HepG2 (cell line): ENCODE measurements around the gene NFX1. TPM values are rescaled to one million over a fixed set of nuclear protein-coding genes. Genes with fewer than 3 reads are reported as not detected.

Source experiments
- ATAC-seq: fragments of 200-7000 bp; cut with Tn5 transposase; 3 replicates; pipeline ENCODE4 v1.9.1; 2020; ENCODE audit warnings: mild to moderate bottlenecking, moderate library complexity
- BruUV-seq: library from RNA; stranded (reverse); fragments of 400-500 nt; replicated peaks from 2 replicates; lab custom pipeline; 2021; lab: Mats Ljungman, UMichigan
- CTCF ChIA-PET: fragments of 300-600 bp; formaldehyde crosslinking; extraction: SDS; loops from one replicate; lab custom pipeline; 2021; ENCODE audit warnings: low total read pairs, inconsistent platforms, low intra/inter-chr PET ratio; lab: Yijun Ruan, JAX
- POLR2A ChIA-PET: fragments of 350-600 bp; sonication (Branson Sonifier 250); formaldehyde crosslinking; loops from one replicate; lab custom pipeline; 2020; ENCODE audit warnings: antibody characterized with exemption, inconsistent platforms; lab: Yijun Ruan, JAX
- DNase-seq: peaks from one replicate; pipeline ENCODE4 v3.0.0-alpha.2; 2015; ENCODE audit warnings: low spot score
- FAIRE-seq: peaks from 3 replicates; lab custom pipeline; 2011; peaks lifted over from hg19 to GRCh38; lab: Jason Lieb, UNC
- H2AFZ ChIP-seq: one replicate; pipeline ENCODE4 v1.6.1; 2011; ENCODE audit warnings: low read length, inconsistent platforms
- H3K27ac ChIP-seq: fragments of 300-600 bp; 3 replicates; pipeline ENCODE4 v1.8.0; 2011; ENCODE audit warnings: mixed run types, mild to moderate bottlenecking, mixed read lengths, low read length, inconsistent platforms; ENCODE audit not compliant: insufficient read depth; ENCODE audit errors: extremely low read length
- H3K27me3 ChIP-seq, 2 experiments: fragments of 200-600 bp in 1 of 2; 2 replicates in 1 of 2; 3 replicates in 1 of 2; pipeline versions ENCODE4 v1.6.0 to v1.8.0; 2011; ENCODE audit warnings: low read length in 2 of 2, mild to moderate bottlenecking in 2 of 2, moderate library complexity in 2 of 2, inconsistent platforms in 1 of 2; ENCODE audit not compliant: insufficient read depth in 2 of 2, control insufficient read depth in 1 of 2
- H3K36me3 ChIP-seq, 2 experiments: fragments of 200-600 bp in 1 of 2; replicated peaks in 1 of 2; 2 replicates in 1 of 2; 3 replicates in 1 of 2; pipeline versions ENCODE4 v1.5.1 to v1.8.0; 2011; ENCODE audit warnings: low read length in 2 of 2, inconsistent platforms in 1 of 2; ENCODE audit not compliant: insufficient read depth in 2 of 2, control insufficient read depth in 1 of 2
- H3K4me1 ChIP-seq: 2 replicates; pipeline ENCODE4 v1.5.1; 2012; ENCODE audit warnings: low read length, inconsistent platforms; ENCODE audit not compliant: insufficient read depth
- H3K4me2 ChIP-seq: 2 replicates; pipeline ENCODE4 v1.6.0; 2011; ENCODE audit warnings: low read depth, low read length, inconsistent platforms
- H3K4me3 ChIP-seq, 3 experiments: fragments of 200-600 bp in 1 of 3; sonication (generic), shearing (Covaris generic) in 1 of 3; replicated peaks in 1 of 3; 2 replicates each; pipeline ENCODE4 v1.5.1; 2011 to 2016; ENCODE audit warnings: low read length in 3 of 3, inconsistent platforms in 2 of 3, low read depth in 2 of 3, mild to moderate bottlenecking in 2 of 3, control low read depth in 1 of 3, mixed read lengths in 1 of 3; ENCODE audit not compliant: insufficient read depth in 1 of 3
- H3K79me2 ChIP-seq: one replicate; pipeline ENCODE4 v1.6.1; 2011; ENCODE audit warnings: low read length, inconsistent platforms; ENCODE audit not compliant: insufficient read depth
- H3K9ac ChIP-seq: 2 replicates; pipeline ENCODE4 v1.6.0; 2011; ENCODE audit warnings: mild to moderate bottlenecking, low read depth, low read length, inconsistent platforms; ENCODE audit not compliant: insufficient read depth
- H3K9me3 ChIP-seq: 2 replicates; pipeline ENCODE4 v1.5.1; 2012; ENCODE audit warnings: mild to moderate bottlenecking, low read length
- H4K20me1 ChIP-seq: 2 replicates; pipeline ENCODE4 v1.6.0; 2011; ENCODE audit warnings: inconsistent platforms, mild to moderate bottlenecking, low read length, moderate library complexity; ENCODE audit not compliant: insufficient read depth
- CEBPB ChIP-seq: IDR thresholded peaks from 2 replicates; pipeline ENCODE4 v1.6.1; 2011; ENCODE audit warnings: low read depth, low read length, improper control_type of control experiment, borderline replicate concordance
- RXRB ChIP-seq: IDR thresholded peaks from 2 replicates; pipeline ENCODE4 v1.6.1; 2016; ENCODE audit warnings: borderline replicate concordance, missing genetic modification reagents, missing compliant biosample characterization
- SP140L ChIP-seq: sonication (generic); formaldehyde crosslinking; IDR thresholded peaks from 2 replicates; pipeline ENCODE4 v1.4.0; 2020; ENCODE audit warnings: missing genetic modification reagents, borderline replicate concordance
- WGBS: methylation state at CpG from one replicate; pipeline ENCODE4 v1.1.6; 2017; ENCODE audit warnings: low lambda C conversion rate; 5-methylcytosine and 5-hydroxymethylcytosine counted together
- in situ Hi-C: cut with HindIII; loops from 2 replicates; pipeline ENCODE4 v1.10.0; 2017; ENCODE audit warnings: low pct_unique_long_range_greater_than_20kb; ENCODE audit not compliant: extremely low pct_ligation_motif_present
- intact Hi-C: fragments of 100-400 bp; cut with micrococcal nuclease; formaldehyde crosslinking; loops from one replicate; pipeline ENCODE4 v1.10.0; 2022; ENCODE audit not compliant: unreplicated experiment
- polyA plus RNA-seq, 8 experiments: library from polyadenylated mRNA; depleted of rRNA in 3 of 8; stranded (reverse) in 7 of 8; unstranded in 1 of 8; fragments of >200 nt; fragmentation: Illumina TruSeq in 4 of 8; extraction: Trizol in 4 of 8; gene quantifications; 2 replicates each; pipeline versions ENCODE4 v1.2.1 to v1.2.3, GENCODE V29; 2011 to 2016; ENCODE audit warnings: low read depth in 4 of 8, missing spikeins in 1 of 8, mixed read lengths in 1 of 8; ENCODE audit not compliant: insufficient read depth in 1 of 8
- total RNA-seq, 5 experiments: library from RNA; depleted of rRNA; stranded (reverse); fragments of >200 nt; fragmentation: Illumina TruSeq; extraction: Trizol; gene quantifications; 2 replicates each; pipeline ENCODE4 v1.2.3, GENCODE V29; 2016; ENCODE audit warnings: low read depth in 1 of 5
- TF ChIP-seq, protein P1 (sequence below): IDR thresholded peaks from 2 replicates; pipeline ENCODE4 v1.4.0; 2020; ENCODE audit warnings: mild to moderate bottlenecking, missing genetic modification reagents
- TF ChIP-seq, protein P2 (sequence below): sonication (generic); formaldehyde crosslinking; IDR thresholded peaks from 2 replicates; pipeline ENCODE4 v1.9.0; 2021; ENCODE audit warnings: missing genetic modification reagents, borderline replicate concordance

The NFX1 gene
- total and polyA plus RNA-seq, 2 of the 13 experiments (the other 11 are each of a cell fraction or from before 2014, with no cell fraction given) = 23.9 to 27.5 TPM

DNA sequence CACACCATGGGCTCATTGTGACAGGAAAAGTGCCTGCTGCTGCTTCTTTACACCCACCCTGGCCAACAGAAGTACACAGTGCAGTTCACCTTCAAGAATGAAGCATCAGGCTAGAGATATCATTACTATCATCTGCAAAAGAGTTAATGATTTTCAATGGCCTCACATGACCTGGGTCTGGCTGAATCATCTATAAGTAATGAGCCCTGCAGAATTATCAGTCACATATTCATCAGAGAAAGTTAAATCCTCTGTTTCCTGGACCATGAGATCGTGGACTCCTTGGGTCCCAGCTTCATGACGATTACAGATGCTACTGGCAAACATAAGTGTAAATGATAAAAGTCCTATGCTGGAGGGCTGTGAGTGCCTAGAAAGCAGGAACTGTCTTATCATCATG is 34.1 kb upstream of the NFX1 start:
- no peak for ATAC-seq

More for the DNA sequence above, 34.1 kb upstream of the NFX1 start:
- Histone ChIP-seq H3K36me3 (peaks cover 34 to 82% of the 10 kb centered on the region in 2 experiments), H3K4me1 (no peaks in the 10 kb centered on the region), H3K27me3 (no peaks in the 10 kb centered on the region), H3K79me2 (peaks cover 4% of the 10 kb centered on the region), H4K20me1 (no peaks in the 10 kb centered on the region; the same call in 1 of the 2 replicates), H3K4me3 (no peak overlapping the region), H3K27ac (no peak overlapping the region), H3K9me3 (no peaks in the 10 kb centered on the region), H3K4me2 (no peak overlapping the region), H3K9ac (no peak overlapping the region), H2AFZ (no peak overlapping the region)
- no TSS peak for BruUV-seq
- ChIA-PET POLR2A (no interaction called here), CTCF (no interaction called here)
- intact Hi-C loops = no loop called here
- DNase-seq (no peak), FAIRE-seq (no peak)
- TF ChIP-seq CEBPB (no peak), RXRB (CRISPR knock-in tag) (no peak), SP140L (no peak)
- TF ChIP-seq, protein P1, sequence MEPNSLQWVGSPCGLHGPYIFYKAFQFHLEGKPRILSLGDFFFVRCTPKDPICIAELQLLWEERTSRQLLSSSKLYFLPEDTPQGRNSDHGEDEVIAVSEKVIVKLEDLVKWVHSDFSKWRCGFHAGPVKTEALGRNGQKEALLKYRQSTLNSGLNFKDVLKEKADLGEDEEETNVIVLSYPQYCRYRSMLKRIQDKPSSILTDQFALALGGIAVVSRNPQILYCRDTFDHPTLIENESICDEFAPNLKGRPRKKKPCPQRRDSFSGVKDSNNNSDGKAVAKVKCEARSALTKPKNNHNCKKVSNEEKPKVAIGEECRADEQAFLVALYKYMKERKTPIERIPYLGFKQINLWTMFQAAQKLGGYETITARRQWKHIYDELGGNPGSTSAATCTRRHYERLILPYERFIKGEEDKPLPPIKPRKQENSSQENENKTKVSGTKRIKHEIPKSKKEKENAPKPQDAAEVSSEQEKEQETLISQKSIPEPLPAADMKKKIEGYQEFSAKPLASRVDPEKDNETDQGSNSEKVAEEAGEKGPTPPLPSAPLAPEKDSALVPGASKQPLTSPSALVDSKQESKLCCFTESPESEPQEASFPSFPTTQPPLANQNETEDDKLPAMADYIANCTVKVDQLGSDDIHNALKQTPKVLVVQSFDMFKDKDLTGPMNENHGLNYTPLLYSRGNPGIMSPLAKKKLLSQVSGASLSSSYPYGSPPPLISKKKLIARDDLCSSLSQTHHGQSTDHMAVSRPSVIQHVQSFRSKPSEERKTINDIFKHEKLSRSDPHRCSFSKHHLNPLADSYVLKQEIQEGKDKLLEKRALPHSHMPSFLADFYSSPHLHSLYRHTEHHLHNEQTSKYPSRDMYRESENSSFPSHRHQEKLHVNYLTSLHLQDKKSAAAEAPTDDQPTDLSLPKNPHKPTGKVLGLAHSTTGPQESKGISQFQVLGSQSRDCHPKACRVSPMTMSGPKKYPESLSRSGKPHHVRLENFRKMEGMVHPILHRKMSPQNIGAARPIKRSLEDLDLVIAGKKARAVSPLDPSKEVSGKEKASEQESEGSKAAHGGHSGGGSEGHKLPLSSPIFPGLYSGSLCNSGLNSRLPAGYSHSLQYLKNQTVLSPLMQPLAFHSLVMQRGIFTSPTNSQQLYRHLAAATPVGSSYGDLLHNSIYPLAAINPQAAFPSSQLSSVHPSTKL (CRISPR knock-in tag) = no peak
- TF ChIP-seq, protein P2, sequence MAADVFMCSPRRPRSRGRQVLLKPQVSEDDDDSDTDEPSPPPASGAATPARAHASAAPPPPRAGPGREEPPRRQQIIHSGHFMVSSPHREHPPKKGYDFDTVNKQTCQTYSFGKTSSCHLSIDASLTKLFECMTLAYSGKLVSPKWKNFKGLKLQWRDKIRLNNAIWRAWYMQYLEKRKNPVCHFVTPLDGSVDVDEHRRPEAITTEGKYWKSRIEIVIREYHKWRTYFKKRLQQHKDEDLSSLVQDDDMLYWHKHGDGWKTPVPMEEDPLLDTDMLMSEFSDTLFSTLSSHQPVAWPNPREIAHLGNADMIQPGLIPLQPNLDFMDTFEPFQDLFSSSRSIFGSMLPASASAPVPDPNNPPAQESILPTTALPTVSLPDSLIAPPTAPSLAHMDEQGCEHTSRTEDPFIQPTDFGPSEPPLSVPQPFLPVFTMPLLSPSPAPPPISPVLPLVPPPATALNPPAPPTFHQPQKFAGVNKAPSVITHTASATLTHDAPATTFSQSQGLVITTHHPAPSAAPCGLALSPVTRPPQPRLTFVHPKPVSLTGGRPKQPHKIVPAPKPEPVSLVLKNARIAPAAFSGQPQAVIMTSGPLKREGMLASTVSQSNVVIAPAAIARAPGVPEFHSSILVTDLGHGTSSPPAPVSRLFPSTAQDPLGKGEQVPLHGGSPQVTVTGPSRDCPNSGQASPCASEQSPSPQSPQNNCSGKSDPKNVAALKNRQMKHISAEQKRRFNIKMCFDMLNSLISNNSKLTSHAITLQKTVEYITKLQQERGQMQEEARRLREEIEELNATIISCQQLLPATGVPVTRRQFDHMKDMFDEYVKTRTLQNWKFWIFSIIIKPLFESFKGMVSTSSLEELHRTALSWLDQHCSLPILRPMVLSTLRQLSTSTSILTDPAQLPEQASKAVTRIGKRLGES (CRISPR knock-in tag) = no peak
- in situ Hi-C loops = no loop called here
- WGBS = 100% methylated on average over 2 of the region's 2 CpGs
